ENCODE measurements around the gene TEP1. TPM values are rescaled to one million over a fixed set of nuclear protein-coding genes. Genes with fewer than 3 reads are reported as not detected.

The TEP1 gene
- total and polyA plus RNA-seq, 2 of the 13 experiments (the other 11 are each of a cell fraction or from before 2014, with no cell fraction given), result 11.0 to 12.8 TPM

DNA sequence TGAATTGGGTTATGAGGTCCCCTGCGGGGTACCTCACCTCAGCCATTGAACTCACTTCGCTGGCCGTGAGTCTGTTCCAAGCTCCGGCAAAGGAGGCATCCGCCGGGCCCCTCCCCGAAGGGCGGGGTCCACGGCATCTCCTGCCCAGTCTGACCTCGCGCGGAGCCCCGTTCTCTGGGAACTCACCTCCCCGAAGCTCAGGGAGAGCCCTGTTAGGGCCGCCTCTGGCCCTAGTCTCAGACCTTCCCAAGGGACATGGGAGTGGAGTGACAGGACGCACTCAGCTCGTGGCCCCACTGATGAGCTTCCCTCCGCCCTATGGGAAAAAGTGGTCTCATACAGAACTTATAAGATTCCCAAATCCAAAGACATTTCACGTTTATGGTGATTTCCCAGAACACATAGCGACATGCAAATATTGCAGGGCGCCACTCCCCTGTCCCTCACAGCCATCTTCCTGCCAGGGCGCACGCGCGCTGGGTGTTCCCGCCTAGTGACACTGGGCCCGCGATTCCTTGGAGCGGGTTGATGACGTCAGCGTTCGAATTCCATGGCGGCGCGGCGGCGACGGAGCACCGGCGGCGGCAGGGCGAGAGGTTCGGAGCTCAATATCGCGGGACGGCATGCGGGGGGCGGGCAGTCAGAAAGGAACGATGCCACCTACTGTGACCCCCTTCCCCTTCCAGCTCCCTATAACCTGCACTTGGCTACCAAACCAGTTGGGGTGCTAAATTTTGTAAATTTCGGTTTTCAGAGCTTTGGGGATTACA lies 70.0 kb downstream of the TEP1 start, which contains the start of gene PARP2 (continued):
- no peak for TF ChIP-seq PRPF4 (IDR thresholded peaks at IDR 0.05; ENCODE audit: low read depth, low read length, poor library complexity, severe bottlenecking)
- peak; percentile 91; the same call in 1 of the 2 replicates for TF ChIP-seq ZKSCAN8 (CRISPR knock-in tag; IDR thresholded peaks at IDR 0.05; ENCODE audit: borderline replicate concordance)
- peak; percentile 75; the same call in 1 of the 2 replicates for TF ChIP-seq NRL (CRISPR knock-in tag; IDR thresholded peaks at IDR 0.05; ENCODE audit: borderline replicate concordance)
- peak; percentile 93 for TF ChIP-seq KLF12 (CRISPR knock-in tag; IDR thresholded peaks at IDR 0.05; ENCODE audit: borderline replicate concordance)
- peak; percentile 81; the same call in 1 of the 2 replicates for TF ChIP-seq ARHGAP35 (CRISPR knock-in tag; IDR thresholded peaks at IDR 0.05; ENCODE audit: borderline replicate concordance)
- TF ChIP-seq GTF2F1 (IDR thresholded peaks at IDR 0.05; ENCODE audit: low read length), result peak; percentile 94
- TF ChIP-seq, protein P1, sequence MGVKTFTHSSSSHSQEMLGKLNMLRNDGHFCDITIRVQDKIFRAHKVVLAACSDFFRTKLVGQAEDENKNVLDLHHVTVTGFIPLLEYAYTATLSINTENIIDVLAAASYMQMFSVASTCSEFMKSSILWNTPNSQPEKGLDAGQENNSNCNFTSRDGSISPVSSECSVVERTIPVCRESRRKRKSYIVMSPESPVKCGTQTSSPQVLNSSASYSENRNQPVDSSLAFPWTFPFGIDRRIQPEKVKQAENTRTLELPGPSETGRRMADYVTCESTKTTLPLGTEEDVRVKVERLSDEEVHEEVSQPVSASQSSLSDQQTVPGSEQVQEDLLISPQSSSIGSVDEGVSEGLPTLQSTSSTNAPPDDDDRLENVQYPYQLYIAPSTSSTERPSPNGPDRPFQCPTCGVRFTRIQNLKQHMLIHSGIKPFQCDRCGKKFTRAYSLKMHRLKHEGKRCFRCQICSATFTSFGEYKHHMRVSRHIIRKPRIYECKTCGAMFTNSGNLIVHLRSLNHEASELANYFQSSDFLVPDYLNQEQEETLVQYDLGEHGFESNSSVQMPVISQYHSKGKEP (CRISPR knock-in tag; IDR thresholded peaks at IDR 0.05), result no peak
- peak; percentile 65 for TF ChIP-seq SOX5 (CRISPR knock-in tag; IDR thresholded peaks at IDR 0.05; ENCODE audit: borderline replicate concordance)
- no peak for TF ChIP-seq RNF2 (conservative IDR thresholded peaks at IDR 0.05; ENCODE audit: low read depth)
- TF ChIP-seq MBNL3 (CRISPR knock-in tag; conservative IDR thresholded peaks at IDR 0.05), result no peak
- no peak; the same call in 1 of the 2 replicates for TF ChIP-seq ZNF292 (CRISPR knock-in tag; IDR thresholded peaks at IDR 0.05; ENCODE audit: borderline replicate concordance, low read depth)
- TF ChIP-seq, protein P2, sequence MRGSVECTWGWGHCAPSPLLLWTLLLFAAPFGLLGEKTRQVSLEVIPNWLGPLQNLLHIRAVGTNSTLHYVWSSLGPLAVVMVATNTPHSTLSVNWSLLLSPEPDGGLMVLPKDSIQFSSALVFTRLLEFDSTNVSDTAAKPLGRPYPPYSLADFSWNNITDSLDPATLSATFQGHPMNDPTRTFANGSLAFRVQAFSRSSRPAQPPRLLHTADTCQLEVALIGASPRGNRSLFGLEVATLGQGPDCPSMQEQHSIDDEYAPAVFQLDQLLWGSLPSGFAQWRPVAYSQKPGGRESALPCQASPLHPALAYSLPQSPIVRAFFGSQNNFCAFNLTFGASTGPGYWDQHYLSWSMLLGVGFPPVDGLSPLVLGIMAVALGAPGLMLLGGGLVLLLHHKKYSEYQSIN (CRISPR knock-in tag; IDR thresholded peaks at IDR 0.05; ENCODE audit: borderline replicate concordance), result no peak
- TF ChIP-seq, protein P3, sequence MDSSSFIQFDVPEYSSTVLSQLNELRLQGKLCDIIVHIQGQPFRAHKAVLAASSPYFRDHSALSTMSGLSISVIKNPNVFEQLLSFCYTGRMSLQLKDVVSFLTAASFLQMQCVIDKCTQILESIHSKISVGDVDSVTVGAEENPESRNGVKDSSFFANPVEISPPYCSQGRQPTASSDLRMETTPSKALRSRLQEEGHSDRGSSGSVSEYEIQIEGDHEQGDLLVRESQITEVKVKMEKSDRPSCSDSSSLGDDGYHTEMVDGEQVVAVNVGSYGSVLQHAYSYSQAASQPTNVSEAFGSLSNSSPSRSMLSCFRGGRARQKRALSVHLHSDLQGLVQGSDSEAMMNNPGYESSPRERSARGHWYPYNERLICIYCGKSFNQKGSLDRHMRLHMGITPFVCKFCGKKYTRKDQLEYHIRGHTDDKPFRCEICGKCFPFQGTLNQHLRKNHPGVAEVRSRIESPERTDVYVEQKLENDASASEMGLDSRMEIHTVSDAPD (CRISPR knock-in tag; IDR thresholded peaks at IDR 0.05), result peak; percentile 69; the same call in 1 of the 2 replicates
- TF ChIP-seq ZNF570 (CRISPR knock-in tag; IDR thresholded peaks at IDR 0.05; ENCODE audit: borderline replicate concordance), result peak; percentile 71; the same call in 1 of the 2 replicates
- peak; percentile 54; the same call in 1 of the 2 replicates for TF ChIP-seq TBX3 (IDR thresholded peaks at IDR 0.05; ENCODE audit: borderline replicate concordance)
- TF ChIP-seq SRY (CRISPR knock-in tag; IDR thresholded peaks at IDR 0.05), result peak; percentile 57
- no peak for TF ChIP-seq ZNF720 (CRISPR knock-in tag; IDR thresholded peaks at IDR 0.05)
- TF ChIP-seq MIXL1 (CRISPR knock-in tag; IDR thresholded peaks at IDR 0.05), result peak; percentile 96; the same call in 1 of the 2 replicates
- peak; percentile 88; the same call in 1 of the 2 replicates for TF ChIP-seq PAX8 (CRISPR knock-in tag; IDR thresholded peaks at IDR 0.05; ENCODE audit: borderline replicate concordance)
- TF ChIP-seq SRSF4 (IDR thresholded peaks at IDR 0.05; ENCODE audit: low read depth, low read length, poor library complexity, severe bottlenecking), result no peak
- TF ChIP-seq, protein P4, sequence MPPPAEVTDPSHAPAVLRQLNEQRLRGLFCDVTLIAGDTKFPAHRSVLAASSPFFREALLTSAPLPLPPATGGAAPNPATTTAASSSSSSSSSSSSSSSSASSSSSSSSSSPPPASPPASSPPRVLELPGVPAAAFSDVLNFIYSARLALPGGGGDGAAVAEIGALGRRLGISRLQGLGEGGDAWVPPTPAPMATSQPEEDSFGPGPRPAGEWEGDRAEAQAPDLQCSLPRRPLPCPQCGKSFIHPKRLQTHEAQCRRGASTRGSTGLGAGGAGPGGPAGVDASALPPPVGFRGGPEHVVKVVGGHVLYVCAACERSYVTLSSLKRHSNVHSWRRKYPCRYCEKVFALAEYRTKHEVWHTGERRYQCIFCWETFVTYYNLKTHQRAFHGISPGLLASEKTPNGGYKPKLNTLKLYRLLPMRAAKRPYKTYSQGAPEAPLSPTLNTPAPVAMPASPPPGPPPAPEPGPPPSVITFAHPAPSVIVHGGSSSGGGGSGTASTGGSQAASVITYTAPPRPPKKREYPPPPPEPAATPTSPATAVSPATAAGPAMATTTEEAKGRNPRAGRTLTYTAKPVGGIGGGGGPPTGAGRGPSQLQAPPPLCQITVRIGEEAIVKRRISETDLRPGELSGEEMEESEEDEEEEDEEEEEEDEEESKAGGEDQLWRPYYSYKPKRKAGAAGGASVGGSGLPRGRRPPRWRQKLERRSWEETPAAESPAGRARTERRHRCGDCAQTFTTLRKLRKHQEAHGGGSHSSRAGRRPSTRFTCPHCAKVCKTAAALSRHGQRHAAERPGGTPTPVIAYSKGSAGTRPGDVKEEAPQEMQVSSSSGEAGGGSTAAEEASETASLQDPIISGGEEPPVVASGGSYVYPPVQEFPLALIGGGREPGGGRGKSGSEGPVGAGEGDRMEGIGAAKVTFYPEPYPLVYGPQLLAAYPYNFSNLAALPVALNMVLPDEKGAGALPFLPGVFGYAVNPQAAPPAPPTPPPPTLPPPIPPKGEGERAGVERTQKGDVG (CRISPR knock-in tag; IDR thresholded peaks at IDR 0.05; ENCODE audit: borderline replicate concordance), result peak; percentile 12; the same call in 1 of the 2 replicates
